Measurements from ENCODE around the gene PTH1R.

DNA sequence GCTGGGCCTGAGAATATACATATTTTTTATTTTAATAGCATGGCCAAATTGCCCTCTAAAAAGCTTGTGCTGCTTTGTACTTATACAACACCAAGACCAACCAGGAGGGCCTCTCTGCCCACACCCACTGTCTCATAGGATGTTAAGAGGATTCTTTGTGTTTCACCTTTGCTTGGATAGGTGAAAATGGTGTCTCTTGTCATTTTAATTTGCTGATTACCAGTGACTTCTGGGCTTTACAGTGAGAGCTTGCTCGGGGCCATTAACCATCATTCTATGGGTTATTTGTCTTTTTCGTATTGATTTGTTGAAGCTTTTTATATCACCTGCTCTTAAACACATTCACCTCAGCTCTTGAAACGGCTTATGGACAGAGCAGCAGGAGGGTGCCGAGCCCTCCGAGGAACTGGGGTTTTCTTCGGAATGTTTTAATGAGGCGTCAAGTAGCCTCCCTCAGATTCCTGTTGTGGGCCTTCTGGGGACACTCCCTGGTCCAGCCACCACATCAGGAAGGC, 10.5 kb downstream of the PTH1R start:
- TF ChIP-seq, protein P1, sequence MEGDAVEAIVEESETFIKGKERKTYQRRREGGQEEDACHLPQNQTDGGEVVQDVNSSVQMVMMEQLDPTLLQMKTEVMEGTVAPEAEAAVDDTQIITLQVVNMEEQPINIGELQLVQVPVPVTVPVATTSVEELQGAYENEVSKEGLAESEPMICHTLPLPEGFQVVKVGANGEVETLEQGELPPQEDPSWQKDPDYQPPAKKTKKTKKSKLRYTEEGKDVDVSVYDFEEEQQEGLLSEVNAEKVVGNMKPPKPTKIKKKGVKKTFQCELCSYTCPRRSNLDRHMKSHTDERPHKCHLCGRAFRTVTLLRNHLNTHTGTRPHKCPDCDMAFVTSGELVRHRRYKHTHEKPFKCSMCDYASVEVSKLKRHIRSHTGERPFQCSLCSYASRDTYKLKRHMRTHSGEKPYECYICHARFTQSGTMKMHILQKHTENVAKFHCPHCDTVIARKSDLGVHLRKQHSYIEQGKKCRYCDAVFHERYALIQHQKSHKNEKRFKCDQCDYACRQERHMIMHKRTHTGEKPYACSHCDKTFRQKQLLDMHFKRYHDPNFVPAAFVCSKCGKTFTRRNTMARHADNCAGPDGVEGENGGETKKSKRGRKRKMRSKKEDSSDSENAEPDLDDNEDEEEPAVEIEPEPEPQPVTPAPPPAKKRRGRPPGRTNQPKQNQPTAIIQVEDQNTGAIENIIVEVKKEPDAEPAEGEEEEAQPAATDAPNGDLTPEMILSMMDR (IDR thresholded peaks at IDR 0.05) = no peak
- no peak for TF ChIP-seq POLR2A (IDR thresholded peaks at IDR 0.05)
